GM12878 (cell line): ENCODE measurements around the gene CNIH2. TPM values are rescaled to one million over a fixed set of nuclear protein-coding genes. Genes with fewer than 3 reads are reported as not detected.

ENCODE experiments used
- ATAC-seq: fragments of 200-7000 bp; cut with Tn5 transposase; 3 replicates; pipeline ENCODE4 v1.9.1; 2020; ENCODE audit warnings: mild to moderate bottlenecking, moderate library complexity
- BruUV-seq: library from RNA; stranded (reverse); fragments of 400-500 nt; replicated peaks from 2 replicates; lab custom pipeline; 2021; lab: Mats Ljungman, UMichigan
- CTCF ChIA-PET: fragments of 300-600 bp; sonication (Branson Sonifier 250); formaldehyde crosslinking; extraction: SDS; loops from one replicate; lab custom pipeline; 2021; ENCODE audit warnings: inconsistent platforms; lab: Yijun Ruan, JAX
- POLR2A ChIA-PET: fragments of 350-600 bp; formaldehyde crosslinking; extraction: SDS; loops from one replicate; lab custom pipeline; 2021; ENCODE audit warnings: inconsistent platforms; lab: Charles Lee
- RAD21 ChIA-PET: fragments of 300-600 bp; sonication (Branson Sonifier 250); formaldehyde crosslinking; loops from one replicate; lab custom pipeline; 2023; ENCODE audit warnings: antibody characterized with exemption; ENCODE audit not compliant: unreplicated experiment; lab: Charles Lee
- SMC1A ChIA-PET: fragments of 300-600 bp; sonication (Branson Sonifier 250); formaldehyde crosslinking; loops from one replicate; lab custom pipeline; 2023; ENCODE audit not compliant: unreplicated experiment, uncharacterized antibody; lab: Charles Lee
- DNase-seq: peaks from one replicate; pipeline ENCODE4 v3.0.0-alpha.2; 2011; ENCODE audit warnings: low read depth, low spot score
- FAIRE-seq: peaks from 3 replicates; lab custom pipeline; 2011; peaks lifted over from hg19 to GRCh38; lab: Jason Lieb, UNC
- H2AFZ ChIP-seq: 2 replicates; pipeline ENCODE4 v1.6.0; 2011; ENCODE audit warnings: low read depth, low read length, control low read depth; ENCODE audit not compliant: control insufficient read depth
- H3K27ac ChIP-seq: 2 replicates; pipeline ENCODE4 v1.5.1; 2011; ENCODE audit warnings: control low read depth; ENCODE audit not compliant: control insufficient read depth, insufficient read depth
- H3K27me3 ChIP-seq, 2 experiments: replicated peaks in 1 of 2; 2 replicates each; pipeline versions ENCODE4 v1.6.0 to v1.6.1; 2011; ENCODE audit warnings: low read length in 1 of 2; ENCODE audit not compliant: control insufficient read depth in 2 of 2, insufficient read depth in 2 of 2
- H3K36me3 ChIP-seq, 2 experiments: 2 replicates each; pipeline ENCODE4 v1.5.1; 2011; ENCODE audit warnings: low read length in 1 of 2; ENCODE audit not compliant: control insufficient read depth in 2 of 2, insufficient read depth in 2 of 2
- H3K4me1 ChIP-seq: 2 replicates; pipeline ENCODE4 v1.6.1; 2011; ENCODE audit warnings: mild to moderate bottlenecking, low read length, moderate library complexity, mixed read lengths; ENCODE audit not compliant: control insufficient read depth, insufficient read depth
- H3K4me2 ChIP-seq: 2 replicates; pipeline ENCODE4 v1.6.0; 2011; ENCODE audit warnings: control low read depth; ENCODE audit not compliant: control insufficient read depth, insufficient read depth
- H3K4me3 ChIP-seq: fragments of 200-600 bp; sonication (generic); 2 replicates; pipeline ENCODE4 v1.5.1; 2016
- H3K79me2 ChIP-seq: 2 replicates; pipeline ENCODE4 v1.6.0; 2011; ENCODE audit warnings: low read length; ENCODE audit not compliant: control insufficient read depth, insufficient read depth
- H3K9ac ChIP-seq: 2 replicates; pipeline ENCODE4 v1.8.0; 2011; ENCODE audit warnings: low read length, control low read depth, mixed read lengths; ENCODE audit not compliant: control insufficient read depth, insufficient read depth
- H3K9me3 ChIP-seq: replicated peaks from 3 replicates; pipeline ENCODE4 v1.5.1; 2011; ENCODE audit warnings: mild to moderate bottlenecking, low read length; ENCODE audit not compliant: control insufficient read depth, insufficient read depth
- H4K20me1 ChIP-seq: 2 replicates; pipeline ENCODE4 v1.6.0; 2011; ENCODE audit not compliant: control insufficient read depth, insufficient read depth
- CBFB ChIP-seq: IDR thresholded peaks from 2 replicates; pipeline ENCODE4 v1.6.1; 2016; ENCODE audit warnings: antibody characterized with exemption, low read depth
- ETV6 ChIP-seq, 2 experiments: fragments of 450-650 bp in 1 of 2; IDR thresholded peaks in 1 of 2; conservative IDR thresholded peaks in 1 of 2; 2 replicates each; pipeline ENCODE4 v1.6.1; 2014; ENCODE audit warnings: antibody characterized with exemption in 1 of 2, borderline replicate concordance in 1 of 2, low read depth in 1 of 2, mild to moderate bottlenecking in 1 of 2, moderate library complexity in 1 of 2
- FOXM1 ChIP-seq: IDR thresholded peaks from 2 replicates; pipeline ENCODE4 v1.6.1; 2012; ENCODE audit warnings: low read depth, mild to moderate bottlenecking, inconsistent platforms, low read length, moderate library complexity
- HSF1 ChIP-seq: fragments of 150-350 bp; IDR thresholded peaks from 2 replicates; pipeline ENCODE4 v1.6.1; 2014; ENCODE audit warnings: mild to moderate bottlenecking, low read depth, low read length
- MTA3 ChIP-seq: IDR thresholded peaks from 2 replicates; pipeline ENCODE4 v1.6.1; 2012; ENCODE audit warnings: low read length, inconsistent platforms, borderline replicate concordance
- NFYB ChIP-seq: IDR thresholded peaks from 2 replicates; pipeline ENCODE4 v1.6.1; 2011; ENCODE audit warnings: low read depth, mild to moderate bottlenecking, low read length, improper control_type of control experiment, moderate library complexity; ENCODE audit not compliant: insufficient read depth
- NRF1 ChIP-seq: conservative IDR thresholded peaks from 2 replicates; pipeline ENCODE4 v1.6.1; 2011; ENCODE audit warnings: mild to moderate bottlenecking, low read depth, low read length, improper control_type of control experiment
- PAX8 ChIP-seq: fragments of 450-650 bp; IDR thresholded peaks from 2 replicates; pipeline ENCODE4 v1.6.1; 2017; ENCODE audit warnings: mild to moderate bottlenecking, moderate library complexity
- RUNX3 ChIP-seq: IDR thresholded peaks from 2 replicates; pipeline ENCODE4 v1.6.1; 2012; ENCODE audit warnings: low read length, inconsistent platforms
- SPI1 ChIP-seq: IDR thresholded peaks from 2 replicates; pipeline ENCODE4 v1.6.1; 2011; ENCODE audit warnings: low read depth, mild to moderate bottlenecking, low read length, moderate library complexity, borderline replicate concordance; ENCODE audit not compliant: insufficient read depth
- TCF7 ChIP-seq: IDR thresholded peaks from 2 replicates; pipeline ENCODE4 v1.6.1; 2014; ENCODE audit warnings: antibody characterized with exemption, borderline replicate concordance
- YY1 ChIP-seq: IDR thresholded peaks from 2 replicates; pipeline ENCODE4 v1.6.1; 2011; ENCODE audit warnings: low read depth, mild to moderate bottlenecking, low read length
- ZBED1 ChIP-seq: IDR thresholded peaks from 2 replicates; pipeline ENCODE4 v1.6.1; 2016; ENCODE audit warnings: borderline replicate concordance
- WGBS: methylation state at CpG from one replicate; pipeline ENCODE4 v1.1.6; 2016; ENCODE audit warnings: low lambda C conversion rate; ENCODE audit not compliant: insufficient replicate concordance, insufficient coverage; ENCODE audit errors: missing lambda C conversion rate; 5-methylcytosine and 5-hydroxymethylcytosine counted together
- in situ Hi-C: fragments of 300-500 bp; cut with MboI; formaldehyde crosslinking; loops from 9 replicates; pipeline ENCODE4 v1.14.3; 2018; ENCODE audit warnings: mixed read lengths
- intact Hi-C: fragments of 100-400 bp; cut with micrococcal nuclease; formaldehyde crosslinking; loops from one replicate; pipeline ENCODE4 v1.14.2; 2022; ENCODE audit not compliant: unreplicated experiment
- polyA plus RNA-seq, 11 experiments: library from polyadenylated mRNA; depleted of rRNA in 4 of 11; unstranded in 6 of 11; stranded (reverse) in 5 of 11; fragments of >200 nt; fragmentation: Nextera tagmentation in 4 of 11; fragmentation: Illumina TruSeq in 1 of 11; extraction: Ambion mirVana in 4 of 11; extraction: Trizol in 1 of 11; gene quantifications; 1 replicate in 1 of 11; 2 replicates in 10 of 11; pipeline versions ENCODE4 v1.2.1 to v1.2.3, GENCODE V29; 2011 to 2016; ENCODE audit warnings: inconsistent platforms in 2 of 11, missing spikeins in 2 of 11, low read depth in 1 of 11
- total RNA-seq, 4 experiments: library from RNA; depleted of rRNA in 3 of 4; stranded (reverse); fragments of >200 nt in 3 of 4; fragmentation: Illumina TruSeq in 1 of 4; extraction: Trizol in 1 of 4; gene quantifications; 2 replicates each; pipeline versions ENCODE4 v1.2.1 to v1.2.3, GENCODE V29; 2013 to 2021
- TF ChIP-seq, protein P1 (sequence below): fragments of 450-650 bp; IDR thresholded peaks from 2 replicates; pipeline ENCODE4 v1.6.1; 2016; ENCODE audit warnings: mild to moderate bottlenecking
- TF ChIP-seq, protein P2 (sequence below): IDR thresholded peaks from 2 replicates; pipeline ENCODE4 v1.6.1; 2012; ENCODE audit warnings: low read length, inconsistent platforms
- TF ChIP-seq, protein P3 (sequence below): fragments of 450-650 bp; IDR thresholded peaks from 2 replicates; pipeline ENCODE4 v1.6.1; 2018; ENCODE audit warnings: borderline replicate concordance, mild to moderate bottlenecking; ENCODE audit not compliant: partially characterized antibody

CNIH2 gene
- total and polyA plus RNA-seq, 10 of the 15 experiments (the other 5 are each of a cell fraction or from before 2014, with no cell fraction given) = 0.07 to 1.3 (median 0.68) TPM; not detected in 2

DNA sequence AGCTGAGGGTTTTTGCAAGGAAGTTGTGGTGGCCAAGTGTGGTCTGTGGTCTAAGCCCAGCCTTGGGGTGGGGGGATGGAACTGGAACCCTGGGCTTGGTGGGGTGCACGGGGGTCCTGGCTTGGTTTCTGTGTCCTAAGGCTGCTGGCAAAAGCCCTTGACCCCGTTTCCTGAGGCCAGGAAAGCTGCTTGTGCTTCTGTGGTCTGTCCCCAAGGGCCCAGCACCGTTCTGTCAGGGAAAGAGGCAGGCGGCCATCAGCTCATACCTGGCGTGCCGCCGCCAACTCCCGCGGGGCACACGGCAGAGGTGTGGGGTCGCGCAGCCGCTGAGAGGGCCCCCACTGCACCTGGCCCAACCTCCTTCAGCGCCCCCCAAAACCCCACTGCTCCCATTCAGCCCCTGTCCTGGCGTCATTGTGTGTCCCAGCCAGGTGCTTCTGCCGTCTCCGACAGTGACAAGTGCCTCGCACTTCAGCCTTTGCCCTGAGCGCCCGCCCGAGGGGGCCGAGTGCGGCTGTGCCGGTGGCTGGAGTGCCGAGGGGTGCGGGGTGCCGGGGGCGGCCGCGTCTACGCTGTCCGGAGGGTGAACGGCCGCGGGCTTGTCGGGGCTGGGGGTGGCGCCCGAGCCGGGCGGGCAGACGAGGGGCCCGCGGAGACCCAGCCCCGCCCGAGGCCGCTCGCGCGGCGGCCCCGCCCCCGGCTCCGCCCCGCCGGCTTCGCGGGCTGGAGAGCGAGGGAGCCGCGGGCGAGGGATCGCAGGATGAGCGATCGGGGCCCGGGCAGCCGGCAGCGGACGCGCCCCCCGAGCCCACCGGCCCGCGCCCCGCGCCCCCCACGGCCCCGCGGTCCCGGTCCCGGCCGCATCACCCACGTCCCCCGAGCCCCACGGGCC is at the start of gene CNIH2 (continued):
- TF ChIP-seq, protein P1, sequence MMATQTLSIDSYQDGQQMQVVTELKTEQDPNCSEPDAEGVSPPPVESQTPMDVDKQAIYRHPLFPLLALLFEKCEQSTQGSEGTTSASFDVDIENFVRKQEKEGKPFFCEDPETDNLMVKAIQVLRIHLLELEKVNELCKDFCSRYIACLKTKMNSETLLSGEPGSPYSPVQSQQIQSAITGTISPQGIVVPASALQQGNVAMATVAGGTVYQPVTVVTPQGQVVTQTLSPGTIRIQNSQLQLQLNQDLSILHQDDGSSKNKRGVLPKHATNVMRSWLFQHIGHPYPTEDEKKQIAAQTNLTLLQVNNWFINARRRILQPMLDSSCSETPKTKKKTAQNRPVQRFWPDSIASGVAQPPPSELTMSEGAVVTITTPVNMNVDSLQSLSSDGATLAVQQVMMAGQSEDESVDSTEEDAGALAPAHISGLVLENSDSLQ = 0 out of 2 replicates have a peak, but pooled peaks have one; percentile 8
- TF ChIP-seq RUNX3 = peak; percentile 75
- peak; percentile 38; the same call in 1 of the 2 replicates for TF ChIP-seq MTA3
- TF ChIP-seq CBFB = peak; percentile 30; the same call in 1 of the 2 replicates
- TF ChIP-seq YY1 = peak; percentile 1; the same call in 1 of the 2 replicates

DNA sequence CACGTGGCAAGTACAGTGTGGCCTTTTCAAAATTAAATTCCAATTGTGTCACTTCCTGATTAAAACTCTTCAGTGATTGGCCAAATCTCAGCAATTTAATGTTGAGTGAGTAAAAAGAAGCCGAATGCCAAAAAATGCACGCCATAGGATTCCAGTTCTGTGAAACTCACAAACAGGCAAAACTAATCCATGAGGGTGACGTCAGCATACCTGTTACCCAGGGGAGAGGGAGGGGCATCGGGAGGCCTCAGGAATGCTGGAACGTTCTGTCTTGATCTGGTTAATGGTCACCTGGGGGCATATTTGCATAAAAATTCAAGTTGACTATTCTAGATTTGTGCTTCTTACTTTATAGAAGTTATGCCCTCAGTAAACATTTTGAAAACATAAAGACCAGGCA is 49.5 kb upstream of the CNIH2 start:
- Histone ChIP-seq H3K79me2 (no peaks in the 10 kb centered on the region), H3K4me3 (no peak overlapping the region), H2AFZ (no peak overlapping the region), H3K36me3 (peaks cover 10 to 38% of the 10 kb centered on the region in 2 experiments; a peak in 3 of 4 replicates), H3K27me3 (no peaks in the 10 kb centered on the region), H3K9ac (no peak overlapping the region), H3K9me3 (no peaks in the 10 kb centered on the region), H4K20me1 (no peaks in the 10 kb centered on the region), H3K4me1 (no peaks in the 10 kb centered on the region), H3K27ac (no peak overlapping the region), H3K4me2 (no peak overlapping the region)
- CTCF ChIA-PET = no interaction called here
- 80% methylated on average over 6 of the region's 6 CpGs for WGBS
- POLR2A ChIA-PET = no interaction called here
- no TSS peak for BruUV-seq
- no peak for FAIRE-seq
- intact Hi-C loops (no loop called here), in situ Hi-C loops (no loop called here)
- RAD21 ChIA-PET = no interaction called here
- DNase-seq = no peak
- SMC1A ChIA-PET = no interaction called here
- no peak for ATAC-seq
- TF ChIP-seq ZBED1 (no peak), TCF7 (no peak), ETV6 (conservative IDR thresholded peaks at IDR 0.05 in 1 of 2, IDR thresholded peaks at IDR 0.05 in 1 of 2; ENCODE audit: borderline replicate concordance in 1 of 2, low read depth in 1 of 2) (no peak), FOXM1 (no peak), NFYB (no peak), NRF1 (no peak), HSF1 (no peak), PAX8 (no peak), SPI1 (no peak)
- TF ChIP-seq, protein P2, sequence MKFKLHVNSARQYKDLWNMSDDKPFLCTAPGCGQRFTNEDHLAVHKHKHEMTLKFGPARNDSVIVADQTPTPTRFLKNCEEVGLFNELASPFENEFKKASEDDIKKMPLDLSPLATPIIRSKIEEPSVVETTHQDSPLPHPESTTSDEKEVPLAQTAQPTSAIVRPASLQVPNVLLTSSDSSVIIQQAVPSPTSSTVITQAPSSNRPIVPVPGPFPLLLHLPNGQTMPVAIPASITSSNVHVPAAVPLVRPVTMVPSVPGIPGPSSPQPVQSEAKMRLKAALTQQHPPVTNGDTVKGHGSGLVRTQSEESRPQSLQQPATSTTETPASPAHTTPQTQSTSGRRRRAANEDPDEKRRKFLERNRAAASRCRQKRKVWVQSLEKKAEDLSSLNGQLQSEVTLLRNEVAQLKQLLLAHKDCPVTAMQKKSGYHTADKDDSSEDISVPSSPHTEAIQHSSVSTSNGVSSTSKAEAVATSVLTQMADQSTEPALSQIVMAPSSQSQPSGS = no peak
- TF ChIP-seq, protein P3, sequence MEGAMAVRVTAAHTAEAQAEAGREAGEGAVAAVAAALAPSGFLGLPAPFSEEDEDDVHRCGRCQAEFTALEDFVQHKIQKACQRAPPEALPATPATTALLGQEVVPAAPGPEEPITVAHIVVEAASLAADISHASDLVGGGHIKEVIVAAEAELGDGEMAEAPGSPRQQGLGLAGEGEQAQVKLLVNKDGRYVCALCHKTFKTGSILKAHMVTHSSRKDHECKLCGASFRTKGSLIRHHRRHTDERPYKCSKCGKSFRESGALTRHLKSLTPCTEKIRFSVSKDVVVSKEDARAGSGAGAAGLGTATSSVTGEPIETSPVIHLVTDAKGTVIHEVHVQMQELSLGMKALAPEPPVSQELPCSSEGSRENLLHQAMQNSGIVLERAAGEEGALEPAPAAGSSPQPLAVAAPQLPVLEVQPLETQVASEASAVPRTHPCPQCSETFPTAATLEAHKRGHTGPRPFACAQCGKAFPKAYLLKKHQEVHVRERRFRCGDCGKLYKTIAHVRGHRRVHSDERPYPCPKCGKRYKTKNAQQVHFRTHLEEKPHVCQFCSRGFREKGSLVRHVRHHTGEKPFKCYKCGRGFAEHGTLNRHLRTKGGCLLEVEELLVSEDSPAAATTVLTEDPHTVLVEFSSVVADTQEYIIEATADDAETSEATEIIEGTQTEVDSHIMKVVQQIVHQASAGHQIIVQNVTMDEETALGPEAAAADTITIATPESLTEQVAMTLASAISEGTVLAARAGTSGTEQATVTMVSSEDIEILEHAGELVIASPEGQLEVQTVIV = no peak
